Central memory CD8-positive, alpha-beta T cell (primary cell): ENCODE results near the gene TRDN.
"Not testable (repeated sequence)": the region's sequence is repeated elsewhere in the genome, so short reads cannot be mapped to it uniquely, and the experiment has no call there.

Source experiments
- ATAC-seq: fragments of 150-1000 bp; cut with Tn5 transposase; replicated peaks from 2 replicates; pipeline ENCODE4 v1.10.0; 2022; ENCODE audit warnings: mild to moderate bottlenecking, moderate FRiP score, moderate number of reproducible peaks; ENCODE audit not compliant: poor library complexity, severe bottlenecking; ENCODE audit errors: extremely low read depth
- DNase-seq, 2 donors: peaks; one replicate each; pipeline ENCODE4 v3.0.0; 2021; ENCODE audit warnings: low spot score in 2 of 2
- H3K27ac Mint-ChIP-seq: one replicate; pipeline ENCODE4 v1.8.0; 2022; ENCODE audit warnings: low read depth, mild to moderate bottlenecking, moderate library complexity, mixed read lengths
- H3K27me3 Mint-ChIP-seq: one replicate; pipeline ENCODE4 v1.8.0; 2022; ENCODE audit warnings: mixed read lengths
- H3K36me3 Mint-ChIP-seq: one replicate; pipeline ENCODE4 v1.8.0; 2022; ENCODE audit warnings: mild to moderate bottlenecking, moderate library complexity, mixed read lengths; ENCODE audit not compliant: insufficient read depth
- H3K4me1 Mint-ChIP-seq: one replicate; pipeline ENCODE4 v1.8.0; 2022; ENCODE audit warnings: mixed read lengths
- H3K4me3 Mint-ChIP-seq: one replicate; pipeline ENCODE4 v1.8.0; 2022; ENCODE audit warnings: mild to moderate bottlenecking, moderate library complexity, mixed read lengths
- H3K9me3 Mint-ChIP-seq: one replicate; pipeline ENCODE4 v1.8.0; 2022; ENCODE audit warnings: mixed read lengths

TRDN gene

DNA sequence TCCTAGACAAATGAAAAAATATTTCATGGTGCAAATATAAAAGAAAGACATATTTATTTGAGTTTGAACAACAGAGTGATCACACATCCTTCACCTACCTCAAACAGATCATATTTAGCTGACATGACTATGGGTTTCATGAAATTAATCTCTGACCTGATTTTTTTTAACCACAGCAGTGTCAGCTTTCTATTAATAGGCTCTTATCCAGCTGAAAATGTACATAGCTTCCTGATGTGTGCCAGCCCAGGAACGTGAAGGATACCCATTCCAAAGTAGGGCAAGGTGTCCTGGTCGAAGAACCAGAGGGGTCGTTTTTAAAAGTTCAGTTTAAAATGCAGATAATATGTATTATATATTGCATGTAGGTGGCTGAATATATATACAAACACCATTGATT, 19.8 kb downstream of the TRDN start:
- H3K36me3 Mint-ChIP-seq, result no peaks in the 10 kb centered on the region
- DNase-seq (no peak), ATAC-seq (no peak)
- no peaks in the 10 kb centered on the region for H3K27me3 Mint-ChIP-seq
- H3K9me3 Mint-ChIP-seq, result peaks cover 14% of the 10 kb centered on the region
- no peak overlapping the region for H3K27ac Mint-ChIP-seq
- H3K4me3 Mint-ChIP-seq, result no peak overlapping the region
- H3K4me1 Mint-ChIP-seq, result no peaks in the 10 kb centered on the region

DNA sequence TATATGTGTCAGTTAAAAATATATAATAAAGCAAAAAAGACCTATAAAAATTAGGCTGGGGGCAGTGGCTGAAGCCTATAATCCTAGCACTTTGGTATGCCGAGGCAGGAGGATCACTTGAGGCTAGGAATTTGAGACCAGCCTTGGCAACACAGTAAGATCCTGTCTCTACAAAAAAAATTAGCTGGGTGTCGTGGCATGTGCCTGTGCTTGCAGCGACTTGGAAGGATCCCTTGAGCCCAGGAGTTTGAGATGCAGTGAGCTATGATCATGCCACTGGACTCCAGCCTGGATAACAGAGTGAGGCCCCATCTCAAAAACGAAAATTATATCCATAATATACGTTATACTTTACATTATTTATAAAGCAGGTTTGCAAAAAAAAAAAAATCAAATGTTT, 20.7 kb downstream of the TRDN start:
- ATAC-seq (no peak), DNase-seq (no peak)
- no peaks in the 10 kb centered on the region for H3K4me1 Mint-ChIP-seq
- no peak overlapping the region for H3K4me3 Mint-ChIP-seq
- no peaks in the 10 kb centered on the region for H3K36me3 Mint-ChIP-seq
- no peaks in the 10 kb centered on the region for H3K27me3 Mint-ChIP-seq
- H3K27ac Mint-ChIP-seq, result no peak overlapping the region
- H3K9me3 Mint-ChIP-seq, result peaks cover 8% of the 10 kb centered on the region

DNA sequence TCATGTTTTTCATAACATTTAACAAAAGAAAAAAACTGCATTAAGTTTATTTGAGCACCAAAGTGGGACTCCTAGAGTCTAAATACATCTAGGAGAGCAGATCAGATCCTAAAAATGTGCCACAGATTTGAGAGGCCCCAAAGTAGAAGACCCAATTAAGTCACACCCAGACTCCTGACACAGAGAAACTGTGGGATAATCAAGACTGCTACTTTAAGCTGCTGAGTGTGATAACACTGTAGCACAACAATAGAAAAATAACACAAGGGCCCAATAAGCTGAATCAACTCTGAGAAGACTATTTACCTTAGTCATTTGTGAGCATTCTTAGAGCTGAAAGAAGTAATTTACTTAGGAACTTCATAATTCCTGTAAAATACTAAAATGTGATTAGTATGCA, 26.0 kb downstream of the TRDN start:
- no peak overlapping the region for H3K27ac Mint-ChIP-seq
- H3K27me3 Mint-ChIP-seq, result no peaks in the 10 kb centered on the region
- H3K9me3 Mint-ChIP-seq, result no peaks in the 10 kb centered on the region
- no peak overlapping the region for H3K4me3 Mint-ChIP-seq
- no peaks in the 10 kb centered on the region for H3K4me1 Mint-ChIP-seq
- ATAC-seq (no peak), DNase-seq (no peak)
- H3K36me3 Mint-ChIP-seq, result no peaks in the 10 kb centered on the region

DNA sequence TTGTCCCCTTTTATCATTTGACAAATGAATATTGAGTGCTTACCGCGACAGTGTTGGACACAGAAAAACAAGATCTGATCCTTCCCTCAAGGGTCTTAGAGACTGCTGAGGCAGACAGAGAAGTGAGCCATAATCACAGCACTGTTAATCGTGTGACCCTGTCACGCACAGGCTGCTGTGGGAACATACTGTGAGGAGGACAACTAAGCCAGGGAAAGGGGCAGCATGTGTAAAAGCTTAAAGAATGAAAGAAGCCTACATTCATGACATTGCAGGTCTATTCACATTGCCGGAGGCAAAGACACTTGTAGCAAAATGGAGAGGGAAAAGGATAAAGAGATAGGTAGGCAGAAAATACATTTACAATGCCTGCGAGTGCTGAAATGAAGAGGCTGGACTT, 32.7 kb downstream of the TRDN start:
- no peaks in the 10 kb centered on the region for H3K36me3 Mint-ChIP-seq
- no peak for DNase-seq
- ATAC-seq, result no peak
- peaks cover 7% of the 10 kb centered on the region for H3K9me3 Mint-ChIP-seq
- H3K4me3 Mint-ChIP-seq, result no peak overlapping the region
- no peaks in the 10 kb centered on the region for H3K27me3 Mint-ChIP-seq
- no peaks in the 10 kb centered on the region for H3K4me1 Mint-ChIP-seq
- H3K27ac Mint-ChIP-seq, result no peak overlapping the region

DNA sequence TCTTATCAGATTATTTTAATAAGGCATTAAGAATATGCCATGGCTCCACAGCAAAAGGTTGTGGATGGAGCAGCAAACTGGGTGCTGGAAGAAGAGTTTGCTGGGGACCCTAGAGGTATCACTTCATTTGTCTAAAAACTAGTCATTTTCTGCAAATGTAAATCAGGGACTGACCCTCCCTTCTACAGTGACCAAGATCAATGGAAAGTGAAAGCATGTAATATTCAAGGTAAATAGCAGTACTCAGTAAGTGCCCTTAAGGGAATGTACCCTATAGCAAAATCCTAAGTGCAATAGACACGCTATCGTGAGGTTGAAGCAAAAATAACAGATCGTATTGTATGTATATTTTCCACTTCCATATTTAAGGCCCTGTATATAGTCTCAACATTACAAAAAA, 38.7 kb downstream of the TRDN start:
- Mint-ChIP-seq H3K4me1 (no peaks in the 10 kb centered on the region), H3K36me3 (no peaks in the 10 kb centered on the region), H3K27me3 (no peaks in the 10 kb centered on the region), H3K4me3 (no peak overlapping the region), H3K27ac (no peak overlapping the region), H3K9me3 (peaks cover 13% of the 10 kb centered on the region)
- ATAC-seq, result no peak
- DNase-seq, result no peak

DNA sequence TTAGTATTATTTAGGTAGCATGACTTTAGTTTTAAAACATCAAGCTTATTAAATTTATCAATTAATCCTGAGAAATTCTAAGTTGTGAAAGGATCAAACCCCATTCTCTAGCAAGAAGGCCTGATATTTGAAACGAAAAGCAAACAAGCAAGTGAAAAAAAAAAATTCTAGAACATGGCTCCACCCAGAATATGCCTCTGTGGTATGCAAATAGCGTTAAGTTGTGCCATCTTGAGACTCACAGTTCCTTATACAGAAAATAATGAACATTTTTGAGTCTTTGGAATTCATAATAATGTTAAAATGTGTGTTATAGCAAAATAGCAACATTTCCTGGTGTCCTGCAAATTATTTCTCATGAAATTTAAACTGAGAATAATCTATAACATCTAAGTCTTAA, 42.0 kb downstream of the TRDN start:
- Mint-ChIP-seq H3K36me3 (no peaks in the 10 kb centered on the region), H3K4me1 (no peaks in the 10 kb centered on the region), H3K9me3 (peaks cover 13% of the 10 kb centered on the region), H3K4me3 (no peak overlapping the region), H3K27ac (no peak overlapping the region), H3K27me3 (no peaks in the 10 kb centered on the region)
- ATAC-seq (no peak), DNase-seq (no peak)

DNA sequence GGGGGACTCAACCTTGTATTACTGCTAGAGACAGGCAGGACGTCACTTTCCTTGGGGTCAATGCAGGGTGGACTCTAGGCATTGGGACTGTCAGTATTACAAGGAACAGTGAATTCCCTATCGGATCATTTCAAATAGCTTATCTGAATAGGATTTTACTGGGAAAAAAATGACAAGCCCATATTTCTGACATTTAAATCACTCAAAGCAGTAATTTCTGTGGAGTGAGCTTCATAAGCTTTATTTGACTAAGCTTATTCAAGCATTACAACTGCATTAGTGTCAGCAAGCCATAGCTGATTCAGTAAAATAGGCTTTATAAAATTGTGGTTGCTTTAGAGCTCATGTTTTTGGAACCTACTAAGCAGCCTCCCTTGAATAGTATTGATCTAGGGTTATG, 44.3 kb downstream of the TRDN start:
- no peaks in the 10 kb centered on the region for H3K4me1 Mint-ChIP-seq
- H3K9me3 Mint-ChIP-seq, result peaks cover 20% of the 10 kb centered on the region
- H3K36me3 Mint-ChIP-seq, result no peaks in the 10 kb centered on the region
- ATAC-seq, result no peak
- H3K27me3 Mint-ChIP-seq, result no peaks in the 10 kb centered on the region
- H3K27ac Mint-ChIP-seq, result no peak overlapping the region
- no peak overlapping the region for H3K4me3 Mint-ChIP-seq
- no peak for DNase-seq

DNA sequence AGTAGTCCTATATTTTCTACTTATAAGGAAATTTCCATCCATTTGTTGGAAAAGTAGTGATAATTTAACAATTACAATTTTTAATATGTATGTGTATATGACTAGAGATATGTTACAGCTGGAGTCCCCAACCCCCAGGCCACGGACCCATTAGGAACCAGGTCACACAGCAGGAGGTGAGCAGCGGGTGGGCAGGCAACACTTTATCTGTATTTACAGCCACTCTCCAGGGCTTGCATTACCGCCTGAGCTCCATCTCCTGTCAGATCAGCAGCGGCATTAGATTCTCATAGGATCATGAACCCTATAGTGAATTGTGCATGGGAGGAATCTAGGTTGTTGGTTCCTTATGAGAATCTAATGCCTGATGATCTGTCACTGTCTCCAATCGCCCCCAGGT, 46.8 kb downstream of the TRDN start:
- DNase-seq (no peak), ATAC-seq (no peak)
- H3K9me3 Mint-ChIP-seq, result peaks cover 21% of the 10 kb centered on the region
- H3K36me3 Mint-ChIP-seq, result no peaks in the 10 kb centered on the region
- H3K4me1 Mint-ChIP-seq, result no peaks in the 10 kb centered on the region
- no peak overlapping the region for H3K27ac Mint-ChIP-seq
- H3K27me3 Mint-ChIP-seq, result no peaks in the 10 kb centered on the region
- no peak overlapping the region for H3K4me3 Mint-ChIP-seq

DNA sequence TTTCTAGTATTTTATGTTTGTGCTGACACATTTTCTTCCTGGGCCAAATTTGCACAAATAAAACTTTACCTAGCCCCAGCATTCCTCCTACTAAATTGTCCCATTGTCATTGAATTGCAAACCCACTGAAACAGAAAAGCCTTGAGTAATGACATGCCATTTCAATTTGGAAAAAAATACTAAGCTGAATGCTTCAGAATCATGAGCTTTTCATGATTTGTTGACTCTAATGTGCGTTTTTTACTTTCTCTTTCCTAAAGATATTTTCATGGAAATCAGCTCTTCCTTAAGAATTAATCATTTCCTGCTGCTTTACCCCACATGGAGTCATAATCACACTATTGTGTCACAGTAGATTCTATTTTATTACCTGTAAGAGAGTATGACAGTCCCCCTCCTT, 47.4 kb downstream of the TRDN start:
- Mint-ChIP-seq H3K4me3 (no peak overlapping the region), H3K9me3 (peaks cover 26% of the 10 kb centered on the region), H3K27me3 (no peaks in the 10 kb centered on the region), H3K4me1 (no peaks in the 10 kb centered on the region), H3K27ac (no peak overlapping the region), H3K36me3 (no peaks in the 10 kb centered on the region)
- no peak for DNase-seq
- no peak for ATAC-seq

DNA sequence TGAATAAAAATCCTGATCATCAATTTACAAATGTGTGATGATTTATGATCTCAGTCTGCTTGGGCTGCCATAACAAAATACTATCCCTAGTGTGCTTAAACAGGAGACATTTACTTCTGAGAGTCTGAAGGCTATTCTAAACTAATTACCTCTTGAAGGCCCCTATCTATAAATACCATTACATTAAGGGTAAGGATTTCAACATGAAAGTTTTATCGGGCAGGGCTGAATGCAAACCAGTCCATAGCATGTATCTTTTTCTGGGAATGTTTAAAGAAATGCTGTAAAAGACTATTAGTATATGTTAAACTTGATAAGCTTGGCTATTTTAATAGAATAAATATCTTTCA, 48.2 kb downstream of the TRDN start:
- peaks cover 33% of the 10 kb centered on the region for H3K9me3 Mint-ChIP-seq
- no peak overlapping the region for H3K4me3 Mint-ChIP-seq
- no peaks in the 10 kb centered on the region for H3K36me3 Mint-ChIP-seq
- H3K4me1 Mint-ChIP-seq, result no peaks in the 10 kb centered on the region
- ATAC-seq, result no peak
- DNase-seq, result no peak
- no peak overlapping the region for H3K27ac Mint-ChIP-seq
- no peaks in the 10 kb centered on the region for H3K27me3 Mint-ChIP-seq

DNA sequence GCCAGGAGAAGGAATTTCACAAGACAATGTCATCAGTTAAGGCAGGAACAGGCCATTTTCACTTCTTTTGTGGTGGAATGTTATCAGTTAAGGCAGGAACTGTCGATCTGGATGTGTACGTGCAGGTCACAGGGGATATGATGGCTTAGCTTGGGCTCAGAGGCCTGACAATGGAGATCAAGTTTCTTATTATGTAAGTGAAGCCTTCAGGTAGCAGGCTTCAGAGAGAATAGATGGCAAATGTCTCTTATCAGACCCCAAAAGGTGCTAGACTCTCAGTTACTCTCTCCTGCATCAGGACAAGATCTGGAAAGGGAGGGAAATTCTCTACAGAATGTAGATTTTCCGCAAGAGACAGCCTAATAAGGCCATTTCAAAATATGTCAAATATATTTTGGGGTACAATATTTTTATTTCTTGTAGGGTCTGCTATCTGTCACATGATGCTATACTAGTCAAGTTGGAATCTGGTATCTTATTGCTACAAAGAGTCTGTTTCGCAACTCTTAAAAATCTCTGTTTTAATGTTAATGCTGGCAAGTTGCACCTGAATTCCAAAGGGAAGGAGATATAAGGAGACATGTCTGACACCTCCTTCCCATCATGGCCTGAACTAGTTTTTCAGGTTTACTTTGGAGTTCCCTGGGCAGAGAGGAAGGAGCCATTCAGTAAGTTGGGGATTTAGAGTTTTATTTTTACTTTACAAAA, 48.8 kb downstream of the TRDN start:
- DNase-seq (no peak), ATAC-seq (no peak)
- peaks cover 39% of the 10 kb centered on the region for H3K9me3 Mint-ChIP-seq
- H3K27me3 Mint-ChIP-seq, result no peaks in the 10 kb centered on the region
- H3K4me1 Mint-ChIP-seq, result no peaks in the 10 kb centered on the region
- no peak overlapping the region for H3K27ac Mint-ChIP-seq
- H3K4me3 Mint-ChIP-seq, result no peak overlapping the region
- no peaks in the 10 kb centered on the region for H3K36me3 Mint-ChIP-seq

DNA sequence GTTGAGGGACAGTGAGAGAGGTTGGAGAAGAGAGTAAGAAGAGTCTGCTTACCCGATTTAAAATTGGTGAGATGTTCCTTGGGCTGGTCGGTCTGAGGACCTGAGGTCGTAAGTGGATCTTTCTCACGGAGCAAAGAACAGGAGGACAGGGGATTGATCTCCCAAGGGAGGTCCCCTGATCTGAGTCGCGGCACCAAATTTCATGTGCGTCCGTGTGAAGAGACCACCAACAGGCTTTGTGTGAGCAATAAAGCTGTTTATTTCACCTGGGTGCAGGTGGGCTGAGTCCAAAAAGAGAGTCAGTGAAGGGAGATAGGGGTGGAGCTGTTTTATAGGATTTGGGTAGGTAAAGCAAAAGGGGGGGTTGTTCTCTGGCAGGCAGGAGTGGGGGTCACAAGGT, 49.3 kb downstream of the TRDN start:
- not testable (repeated sequence) for ATAC-seq, H3K36me3 Mint-ChIP-seq, H3K27me3 Mint-ChIP-seq, H3K4me1 Mint-ChIP-seq, H3K4me3 Mint-ChIP-seq, H3K27ac Mint-ChIP-seq, DNase-seq
- peaks cover 43% of the 10 kb centered on the region for H3K9me3 Mint-ChIP-seq

DNA sequence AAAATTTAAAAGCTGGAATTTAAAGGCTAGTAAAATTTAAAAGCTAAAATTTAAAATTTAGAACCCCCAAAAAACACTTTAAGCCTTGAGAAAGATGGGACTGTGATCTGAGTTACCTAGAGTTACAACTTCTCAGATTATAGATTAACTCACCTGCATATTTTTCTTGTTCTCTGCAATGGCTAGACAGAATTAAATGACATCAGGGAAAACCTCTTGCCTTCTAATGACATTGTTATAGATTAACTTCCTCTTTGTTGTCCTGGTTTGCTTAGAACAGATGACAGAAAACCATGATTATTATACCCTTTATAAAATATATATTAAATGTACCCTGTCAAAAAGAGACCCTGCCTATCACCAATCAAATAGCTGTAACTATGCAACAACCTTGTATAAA, 56.4 kb downstream of the TRDN start:
- ATAC-seq (no peak), DNase-seq (no peak)
- no peaks in the 10 kb centered on the region for H3K36me3 Mint-ChIP-seq
- no peak overlapping the region for H3K27ac Mint-ChIP-seq
- H3K9me3 Mint-ChIP-seq, result peaks cover 51% of the 10 kb centered on the region
- no peaks in the 10 kb centered on the region for H3K27me3 Mint-ChIP-seq
- no peaks in the 10 kb centered on the region for H3K4me1 Mint-ChIP-seq
- H3K4me3 Mint-ChIP-seq, result no peak overlapping the region

DNA sequence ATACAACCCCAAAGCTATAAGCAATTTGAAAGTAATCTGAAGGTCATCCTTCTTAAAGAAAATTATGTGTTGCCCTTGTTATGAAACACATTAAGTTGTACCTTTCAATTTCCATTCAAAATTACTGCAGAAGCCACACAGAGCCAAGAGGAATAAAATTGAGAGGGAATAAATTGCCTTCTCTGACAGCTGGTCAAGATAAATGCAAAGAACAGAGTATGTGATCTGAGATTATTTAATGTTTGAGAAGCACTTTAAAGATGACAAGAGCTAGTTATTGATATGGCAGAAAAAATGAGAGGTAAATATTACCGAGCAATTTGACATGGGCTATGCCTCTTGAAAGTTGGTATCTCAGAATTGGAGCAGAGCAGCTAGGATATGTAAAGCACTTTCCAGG, 61.6 kb downstream of the TRDN start:
- ATAC-seq (no peak), DNase-seq (no peak)
- H3K36me3 Mint-ChIP-seq, result no peaks in the 10 kb centered on the region
- H3K27me3 Mint-ChIP-seq, result no peaks in the 10 kb centered on the region
- H3K9me3 Mint-ChIP-seq, result peaks cover 11% of the 10 kb centered on the region
- H3K4me1 Mint-ChIP-seq, result no peaks in the 10 kb centered on the region
- H3K4me3 Mint-ChIP-seq, result no peak overlapping the region
- no peak overlapping the region for H3K27ac Mint-ChIP-seq
